ENCODE results near the gene SRCAP.

The SRCAP gene

DNA sequence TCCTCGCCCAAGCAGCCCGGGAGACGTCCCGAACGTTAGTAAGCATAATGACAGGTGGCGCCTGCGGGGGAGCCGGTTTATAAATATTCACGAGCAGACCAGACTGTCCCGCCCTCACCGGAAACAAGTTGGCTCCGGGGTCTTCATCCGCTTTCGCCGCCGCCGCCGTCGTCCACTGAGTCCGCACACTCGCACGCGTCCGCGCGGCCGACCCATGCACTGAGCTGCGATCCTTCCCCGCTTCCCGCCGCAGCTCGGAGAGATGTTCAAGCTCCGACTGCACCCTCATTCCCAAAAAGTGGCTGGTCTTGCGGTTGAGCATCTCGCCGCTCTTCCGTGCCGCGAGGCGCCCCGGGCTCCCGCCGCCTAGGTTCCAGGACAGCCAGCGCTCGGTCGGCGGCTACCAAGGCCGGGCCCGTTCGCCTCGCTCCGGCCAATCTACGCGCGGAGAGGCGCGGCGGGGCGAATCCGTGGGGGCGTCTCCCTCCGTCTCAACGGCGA lies 62.5 kb downstream of the SRCAP start:
- Histone ChIP-seq H3K27ac (ENCODE audit: low read depth, low read length) (peak overlapping the region; percentile 88), H3K36me3 (ENCODE audit: control insufficient read depth, insufficient read depth, low read length) (peaks cover 56% of the 10 kb centered on the region)

DNA sequence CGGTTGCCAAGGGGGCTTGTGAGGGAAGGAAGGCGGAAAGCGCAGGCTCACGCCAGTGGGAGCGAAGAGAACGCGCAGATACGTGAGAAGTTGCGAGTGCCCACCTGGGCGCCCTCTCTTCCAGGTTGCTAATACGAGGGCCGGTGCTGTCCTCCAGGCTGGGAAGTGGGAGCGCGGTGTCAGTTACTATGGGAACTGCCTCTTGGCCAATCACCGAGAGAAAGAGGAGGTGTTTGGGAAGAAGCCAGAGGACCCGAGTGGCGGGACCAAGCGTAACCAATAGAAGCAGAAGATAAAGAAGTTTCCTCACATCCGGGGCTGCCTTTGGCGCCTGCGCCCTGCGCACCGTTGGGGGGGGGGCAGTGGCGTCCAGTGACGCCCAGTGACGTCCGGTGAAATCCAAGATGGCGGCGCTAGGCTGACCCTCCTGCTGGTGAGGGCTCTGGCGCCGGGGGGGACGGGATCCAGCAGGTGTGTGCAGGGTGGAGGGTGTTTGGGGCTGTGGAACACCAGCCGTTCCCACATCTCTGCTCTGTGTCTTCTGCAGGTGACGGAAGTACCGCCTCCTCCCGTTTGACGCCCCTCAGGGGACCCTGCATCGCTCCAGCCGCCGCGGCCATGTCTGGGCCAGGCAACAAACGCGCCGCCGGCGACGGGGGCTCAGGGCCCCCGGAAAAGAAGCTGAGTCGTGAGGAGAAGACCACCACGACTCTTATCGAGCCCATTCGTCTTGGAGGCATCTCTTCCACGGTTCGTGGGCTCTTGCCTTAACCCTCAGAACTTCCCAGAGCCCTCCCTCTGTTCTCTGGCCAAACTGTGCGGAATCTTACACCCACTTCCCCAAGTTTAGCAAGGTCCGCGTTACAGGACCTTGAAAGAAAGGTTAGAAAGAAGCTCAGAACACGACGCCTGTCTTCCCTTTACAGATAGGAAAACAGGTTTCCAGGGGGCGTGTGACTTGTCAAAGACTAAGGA lies 63.2 kb downstream of the SRCAP start, which contains the start of the genes CFAP119 and RNF40:
TSS of gene CFAP119 (minus strand) at position 135 of the 975 bp plus-strand sequence. CDS start 314 bp downstream, outside the sequence.
TSS of gene RNF40 (plus strand) at position 395 of the 975 bp plus-strand sequence. CDS start at position 619, 224 bp downstream.
- no peaks in the 10 kb centered on the region for H3K9me3 ChIP-seq (ENCODE audit: control insufficient read depth, insufficient read depth, low read length)
- peak within 1 kb of the TSS; percentile 88 for H3K27ac ChIP-seq (ENCODE audit: low read depth, low read length)
- peak within 1 kb of the TSS; percentile 67 for H3K9ac ChIP-seq (ENCODE audit: low read depth, low read length)
- H3K36me3 ChIP-seq (ENCODE audit: control insufficient read depth, insufficient read depth, low read length) = peaks cover 56% of the 10 kb centered on the region
- peak within 1 kb of the TSS; percentile 91 for H3K4me3 ChIP-seq (ENCODE audit: low read depth, low read length)
- no peaks in the 10 kb centered on the region for H3K27me3 ChIP-seq (ENCODE audit: control insufficient read depth, insufficient read depth, low read length)
- peaks cover 3% of the 10 kb centered on the region; the same call in 1 of the 2 replicates for H3K4me1 ChIP-seq (ENCODE audit: control insufficient read depth, insufficient read depth, low read length)

More for the DNA sequence above, 62.5 kb downstream of the SRCAP start:
- H3K9me3 ChIP-seq (ENCODE audit: control insufficient read depth, insufficient read depth, low read length) = no peaks in the 10 kb centered on the region
- H3K9ac ChIP-seq (ENCODE audit: low read depth, low read length) = peak overlapping the region; percentile 36; the same call in 1 of the 2 replicates
- H3K27me3 ChIP-seq (ENCODE audit: control insufficient read depth, insufficient read depth, low read length) = no peaks in the 10 kb centered on the region
- peaks cover 3% of the 10 kb centered on the region; the same call in 1 of the 2 replicates for H3K4me1 ChIP-seq (ENCODE audit: control insufficient read depth, insufficient read depth, low read length)
- H3K4me3 ChIP-seq (ENCODE audit: low read depth, low read length) = peak overlapping the region; percentile 91

DNA sequence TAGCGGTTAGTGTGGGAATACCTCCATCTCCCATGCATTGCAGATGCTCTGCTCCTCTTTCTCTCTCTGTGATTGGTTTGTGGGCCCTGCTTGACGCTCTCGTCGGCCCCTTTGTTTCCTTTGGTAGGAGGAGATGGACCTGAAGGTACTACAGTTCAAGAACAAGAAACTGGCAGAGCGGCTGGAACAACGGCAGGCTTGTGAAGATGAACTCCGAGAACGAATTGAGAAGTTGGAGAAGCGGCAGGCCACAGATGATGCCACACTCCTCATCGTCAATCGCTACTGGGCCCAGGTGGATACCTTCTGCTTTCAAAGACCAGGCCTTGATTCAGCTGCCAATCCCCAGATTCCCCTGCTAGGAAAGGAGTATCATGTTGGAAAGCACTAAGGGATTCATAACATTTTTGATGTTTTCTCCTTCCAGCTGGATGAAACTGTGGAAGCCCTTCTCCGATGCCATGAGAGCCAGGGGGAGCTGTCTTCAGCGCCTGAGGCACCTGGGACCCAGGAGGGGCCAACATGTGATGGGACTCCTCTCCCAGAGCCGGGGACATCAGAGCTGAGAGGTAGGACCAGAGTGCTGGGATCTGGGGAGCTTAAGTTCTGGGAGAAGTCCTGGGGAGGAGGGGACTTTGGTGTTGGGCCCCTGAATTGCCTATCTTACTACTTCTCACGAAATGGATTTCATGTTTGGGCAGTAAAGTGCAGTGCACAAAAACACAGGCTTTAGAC lies 64.2 kb downstream of the SRCAP start:
- H3K9me3 ChIP-seq (ENCODE audit: control insufficient read depth, insufficient read depth, low read length) = no peaks in the 10 kb centered on the region
- H3K4me1 ChIP-seq (ENCODE audit: control insufficient read depth, insufficient read depth, low read length) = peaks cover 3% of the 10 kb centered on the region; the same call in 1 of the 2 replicates
- H3K9ac ChIP-seq (ENCODE audit: low read depth, low read length) = no peak overlapping the region
- no peaks in the 10 kb centered on the region for H3K27me3 ChIP-seq (ENCODE audit: control insufficient read depth, insufficient read depth, low read length)
- H3K27ac ChIP-seq (ENCODE audit: low read depth, low read length) = no peak overlapping the region
- peaks cover 59% of the 10 kb centered on the region for H3K36me3 ChIP-seq (ENCODE audit: control insufficient read depth, insufficient read depth, low read length)
- peak overlapping the region; percentile 91 for H3K4me3 ChIP-seq (ENCODE audit: low read depth, low read length)

DNA sequence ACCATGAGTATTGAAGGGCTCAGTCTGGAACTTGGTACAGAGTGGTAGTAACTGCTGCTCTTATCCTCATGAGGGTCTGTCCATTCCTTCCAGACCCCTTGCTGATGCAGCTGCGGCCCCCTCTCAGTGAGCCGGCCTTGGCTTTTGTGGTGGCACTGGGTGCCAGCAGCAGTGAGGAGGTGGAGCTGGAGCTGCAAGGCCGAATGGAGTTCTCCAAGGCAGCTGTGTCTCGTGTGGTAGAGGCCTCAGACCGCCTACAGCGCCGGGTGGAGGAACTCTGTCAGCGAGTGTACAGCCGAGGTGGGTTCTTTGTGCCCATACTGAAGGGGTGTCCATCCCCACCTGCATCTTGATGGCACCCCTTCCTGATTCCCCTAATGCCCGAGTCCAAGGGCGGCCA lies 65.1 kb downstream of the SRCAP start:
- Histone ChIP-seq H3K27ac (ENCODE audit: low read depth, low read length) (no peak overlapping the region), H3K4me3 (ENCODE audit: low read depth, low read length) (no peak overlapping the region), H3K9ac (ENCODE audit: low read depth, low read length) (no peak overlapping the region), H3K36me3 (ENCODE audit: control insufficient read depth, insufficient read depth, low read length) (peaks cover 67% of the 10 kb centered on the region), H3K4me1 (ENCODE audit: control insufficient read depth, insufficient read depth, low read length) (peaks cover 3% of the 10 kb centered on the region; the same call in 1 of the 2 replicates), H3K9me3 (ENCODE audit: control insufficient read depth, insufficient read depth, low read length) (no peaks in the 10 kb centered on the region), H3K27me3 (ENCODE audit: control insufficient read depth, insufficient read depth, low read length) (no peaks in the 10 kb centered on the region)

DNA sequence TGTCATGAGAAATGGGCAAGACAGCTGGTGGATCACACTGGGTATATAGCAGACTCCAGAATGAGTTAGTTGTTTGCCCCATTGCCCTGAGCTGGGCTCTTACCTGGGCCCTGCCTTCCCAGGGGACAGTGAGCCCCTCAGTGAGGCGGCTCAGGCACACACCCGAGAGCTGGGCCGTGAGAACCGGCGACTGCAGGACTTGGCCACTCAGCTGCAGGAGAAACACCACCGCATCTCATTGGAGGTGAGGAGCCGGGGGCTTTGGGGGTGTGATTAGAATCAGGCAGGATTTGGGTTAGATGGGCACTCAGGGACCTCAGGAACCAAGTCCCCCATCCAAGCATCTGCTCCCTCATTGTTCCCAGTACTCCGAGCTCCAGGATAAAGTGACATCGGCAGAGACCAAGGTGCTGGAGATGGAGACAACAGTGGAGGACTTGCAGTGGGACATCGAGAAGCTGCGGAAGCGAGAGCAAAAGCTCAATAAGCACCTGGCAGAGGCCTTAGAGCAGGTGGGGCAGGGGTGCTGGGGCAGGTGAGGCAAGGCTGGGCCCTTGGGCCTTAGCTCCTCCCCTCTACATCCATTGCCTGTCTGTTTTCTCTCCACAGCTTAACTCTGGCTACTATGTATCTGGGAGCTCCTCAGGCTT lies 66.0 kb downstream of the SRCAP start:
- Histone ChIP-seq H3K4me1 (ENCODE audit: control insufficient read depth, insufficient read depth, low read length) (peaks cover 3% of the 10 kb centered on the region; the same call in 1 of the 2 replicates), H3K27ac (ENCODE audit: low read depth, low read length) (no peak overlapping the region), H3K9me3 (ENCODE audit: control insufficient read depth, insufficient read depth, low read length) (no peaks in the 10 kb centered on the region), H3K9ac (ENCODE audit: low read depth, low read length) (no peak overlapping the region), H3K36me3 (ENCODE audit: control insufficient read depth, insufficient read depth, low read length) (peaks cover 71% of the 10 kb centered on the region), H3K27me3 (ENCODE audit: control insufficient read depth, insufficient read depth, low read length) (no peaks in the 10 kb centered on the region), H3K4me3 (ENCODE audit: low read depth, low read length) (no peak overlapping the region)

DNA sequence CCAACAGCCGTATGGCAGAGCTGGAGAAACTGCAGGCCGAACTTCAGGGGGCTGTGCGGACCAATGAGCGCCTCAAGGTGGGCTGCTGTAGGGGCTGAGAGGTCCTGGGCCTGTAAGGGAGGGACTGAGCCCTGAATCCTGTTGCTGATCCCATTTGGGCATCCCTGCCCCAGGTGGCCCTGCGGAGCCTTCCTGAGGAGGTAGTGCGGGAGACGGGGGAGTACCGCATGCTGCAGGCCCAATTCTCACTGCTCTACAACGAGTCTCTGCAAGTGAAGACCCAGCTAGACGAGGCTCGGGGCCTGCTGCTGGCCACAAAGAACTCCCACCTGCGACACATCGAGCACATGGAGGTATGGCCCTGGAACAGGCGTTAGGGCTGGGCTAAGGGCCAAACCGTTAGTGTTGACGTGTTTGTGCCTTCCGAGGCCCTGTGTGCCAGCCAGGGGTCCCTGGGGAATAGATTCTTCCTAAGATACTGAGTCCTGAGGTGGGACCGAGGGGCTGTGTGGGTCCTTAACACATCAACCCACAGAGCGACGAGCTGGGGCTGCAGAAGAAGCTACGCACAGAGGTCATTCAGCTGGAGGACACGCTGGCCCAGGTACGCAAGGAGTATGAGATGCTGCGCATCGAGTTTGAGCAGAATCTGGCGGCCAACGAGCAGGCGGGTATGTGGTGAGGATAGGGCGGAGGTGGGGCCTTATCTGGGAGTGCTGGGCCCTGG lies 67.4 kb downstream of the SRCAP start:
- no peaks in the 10 kb centered on the region for H3K27me3 ChIP-seq (ENCODE audit: control insufficient read depth, insufficient read depth, low read length)
- H3K9me3 ChIP-seq (ENCODE audit: control insufficient read depth, insufficient read depth, low read length) = no peaks in the 10 kb centered on the region
- no peak overlapping the region for H3K9ac ChIP-seq (ENCODE audit: low read depth, low read length)
- H3K36me3 ChIP-seq (ENCODE audit: control insufficient read depth, insufficient read depth, low read length) = peaks cover 85% of the 10 kb centered on the region
- H3K4me1 ChIP-seq (ENCODE audit: control insufficient read depth, insufficient read depth, low read length) = peaks cover 3% of the 10 kb centered on the region; the same call in 1 of the 2 replicates
- no peak overlapping the region for H3K27ac ChIP-seq (ENCODE audit: low read depth, low read length)
- no peak overlapping the region for H3K4me3 ChIP-seq (ENCODE audit: low read depth, low read length)

DNA sequence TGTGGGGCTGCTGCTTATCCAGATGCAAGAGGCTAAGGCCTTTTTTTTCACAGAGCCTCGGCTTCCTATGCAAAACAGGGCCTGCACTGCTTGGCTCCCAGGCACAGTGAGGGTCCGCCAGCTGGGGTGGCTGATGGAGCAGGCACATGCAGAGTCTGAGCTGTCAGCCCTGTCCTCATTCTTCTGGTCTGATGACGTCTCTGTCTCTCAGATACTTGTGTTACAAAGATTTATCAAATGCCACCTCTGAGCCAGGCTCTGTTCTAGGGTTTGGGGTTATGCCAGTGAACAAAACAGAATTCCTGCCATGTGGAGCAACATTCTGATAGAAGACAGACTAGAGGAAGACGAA lies 67.9 kb downstream of the SRCAP start:
- Histone ChIP-seq H3K4me3 (ENCODE audit: low read depth, low read length) (no peak overlapping the region), H3K9me3 (ENCODE audit: control insufficient read depth, insufficient read depth, low read length) (no peaks in the 10 kb centered on the region), H3K4me1 (ENCODE audit: control insufficient read depth, insufficient read depth, low read length) (peaks cover 3% of the 10 kb centered on the region; the same call in 1 of the 2 replicates), H3K36me3 (ENCODE audit: control insufficient read depth, insufficient read depth, low read length) (peaks cover 90% of the 10 kb centered on the region), H3K27ac (ENCODE audit: low read depth, low read length) (no peak overlapping the region), H3K9ac (ENCODE audit: low read depth, low read length) (no peak overlapping the region), H3K27me3 (ENCODE audit: control insufficient read depth, insufficient read depth, low read length) (no peaks in the 10 kb centered on the region)

DNA sequence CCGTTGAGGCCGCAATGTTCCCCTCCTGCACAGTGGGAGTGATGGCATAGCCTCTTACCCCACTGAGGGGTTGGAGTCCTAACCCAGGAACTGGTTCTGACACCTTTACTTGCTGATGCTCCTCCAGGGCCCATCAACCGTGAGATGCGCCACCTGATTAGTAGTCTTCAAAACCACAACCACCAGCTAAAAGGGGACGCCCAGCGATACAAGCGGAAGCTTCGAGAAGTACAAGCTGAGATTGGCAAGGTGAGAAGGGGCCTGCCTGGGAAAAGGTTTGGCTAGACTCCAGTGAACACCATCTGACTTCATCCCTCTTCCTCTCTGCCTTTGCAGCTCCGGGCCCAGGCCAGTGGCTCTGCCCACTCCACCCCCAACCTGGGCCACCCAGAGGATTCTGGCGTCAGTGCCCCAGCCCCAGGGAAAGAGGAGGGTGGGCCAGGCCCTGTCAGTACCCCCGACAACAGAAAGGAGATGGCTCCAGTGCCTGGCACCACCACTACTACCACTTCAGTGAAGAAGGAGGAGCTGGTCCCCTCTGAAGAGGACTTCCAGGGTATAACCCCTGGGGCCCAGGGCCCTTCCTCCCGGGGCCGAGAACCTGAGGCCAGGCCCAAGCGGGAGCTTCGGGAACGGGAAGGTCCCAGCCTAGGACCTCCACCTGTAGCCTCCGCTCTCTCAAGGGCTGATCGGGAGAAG lies 68.9 kb downstream of the SRCAP start:
- Histone ChIP-seq H3K27me3 (ENCODE audit: control insufficient read depth, insufficient read depth, low read length) (no peaks in the 10 kb centered on the region), H3K36me3 (ENCODE audit: control insufficient read depth, insufficient read depth, low read length) (peaks cover 98% of the 10 kb centered on the region), H3K4me1 (ENCODE audit: control insufficient read depth, insufficient read depth, low read length) (peaks cover under 1% of the 10 kb centered on the region; the same call in 1 of the 2 replicates), H3K9ac (ENCODE audit: low read depth, low read length) (no peak overlapping the region), H3K4me3 (ENCODE audit: low read depth, low read length) (no peak overlapping the region), H3K27ac (ENCODE audit: low read depth, low read length) (no peak overlapping the region), H3K9me3 (ENCODE audit: control insufficient read depth, insufficient read depth, low read length) (no peaks in the 10 kb centered on the region)

DNA sequence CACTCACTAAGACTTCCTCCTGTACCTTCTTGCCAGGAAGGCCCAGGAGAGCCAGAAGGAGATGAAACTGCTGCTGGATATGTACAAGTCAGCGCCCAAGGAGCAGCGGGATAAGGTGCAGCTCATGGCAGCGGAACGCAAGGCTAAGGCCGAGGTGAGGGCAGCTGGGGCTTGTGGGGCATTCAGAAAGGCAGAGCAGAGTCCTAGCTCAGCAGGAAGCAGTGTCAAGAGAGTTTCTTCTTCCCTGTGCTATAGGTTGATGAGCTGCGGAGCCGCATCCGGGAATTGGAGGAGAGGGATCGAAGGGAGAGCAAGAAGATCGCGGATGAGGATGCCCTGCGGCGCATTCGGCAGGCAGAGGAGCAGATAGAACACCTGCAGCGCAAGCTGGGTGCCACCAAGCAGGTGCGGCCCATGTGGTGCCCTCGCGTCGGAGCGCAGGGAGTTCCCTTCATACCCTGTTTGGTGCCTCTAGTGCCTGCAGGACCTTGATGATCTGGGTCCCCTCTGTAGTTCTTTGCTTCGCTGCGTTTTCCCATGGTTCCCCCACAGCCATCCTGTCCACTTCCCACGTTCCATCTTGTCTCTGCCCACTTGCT lies 69.7 kb downstream of the SRCAP start:
- H3K9ac ChIP-seq (ENCODE audit: low read depth, low read length) = no peak overlapping the region
- no peaks in the 10 kb centered on the region for H3K27me3 ChIP-seq (ENCODE audit: control insufficient read depth, insufficient read depth, low read length)
- H3K4me1 ChIP-seq (ENCODE audit: control insufficient read depth, insufficient read depth, low read length) = no peaks in the 10 kb centered on the region
- H3K36me3 ChIP-seq (ENCODE audit: control insufficient read depth, insufficient read depth, low read length) = peaks cover 98% of the 10 kb centered on the region
- H3K27ac ChIP-seq (ENCODE audit: low read depth, low read length) = no peak overlapping the region
- no peak overlapping the region for H3K4me3 ChIP-seq (ENCODE audit: low read depth, low read length)
- no peaks in the 10 kb centered on the region for H3K9me3 ChIP-seq (ENCODE audit: control insufficient read depth, insufficient read depth, low read length)
